Upper lobe of left lung (tissue), 6 donors: ENCODE measurements around the gene NTSR1. TPM values are rescaled to one million over a fixed set of nuclear protein-coding genes. Genes with fewer than 3 reads are reported as not detected.

Source experiments
- ATAC-seq, 2 donors: fragments of 200-7000 bp; cut with Tn5 transposase; one replicate each; pipeline ENCODE4 v1.9.1; 2022; ENCODE audit warnings: mild to moderate bottlenecking in 2 of 2, moderate library complexity in 2 of 2; ENCODE audit not compliant: low FRiP score in 2 of 2
- DNase-seq, 2 donors: peaks; one replicate each; pipeline ENCODE4 v3.0.0-alpha.2; 2019 to 2020
- H3K27ac ChIP-seq, 4 donors: fragments of 200-600 bp; sonication (generic); one replicate each; pipeline ENCODE4 v1.5.1; 2016 to 2019
- H3K27me3 ChIP-seq, 4 donors: fragments of 200-600 bp; sonication (generic); one replicate each; pipeline ENCODE4 v1.5.1; 2017 to 2019
- H3K36me3 ChIP-seq, 4 donors: fragments of 200-600 bp; sonication (generic); one replicate each; pipeline ENCODE4 v1.5.1; 2016 to 2019
- H3K4me1 ChIP-seq, 4 donors: fragments of 200-600 bp; sonication (generic); one replicate each; pipeline ENCODE4 v1.5.1; 2018 to 2019
- H3K4me3 ChIP-seq, 4 donors: fragments of 200-600 bp; sonication (generic); one replicate each; pipeline ENCODE4 v1.5.1; 2017 to 2019; ENCODE audit warnings: mild to moderate bottlenecking in 2 of 4, moderate library complexity in 1 of 4
- H3K9me3 ChIP-seq, 4 donors: fragments of 200-600 bp; sonication (generic); one replicate each; pipeline ENCODE4 v1.5.1; 2018 to 2019
- EP300 ChIP-seq, 4 donors: sonication (generic); formaldehyde crosslinking; IDR thresholded peaks; one replicate each; pipeline ENCODE4 v1.5.1; 2017; ENCODE audit warnings: antibody characterized with exemption in 4 of 4, control low read depth in 2 of 4
- POLR2A ChIP-seq, 4 donors: fragments of 450-650 bp; IDR thresholded peaks; one replicate each; pipeline ENCODE4 v1.5.1; 2016 to 2017; ENCODE audit warnings: antibody characterized with exemption in 4 of 4, mild to moderate bottlenecking in 2 of 4
- POLR2AphosphoS5 ChIP-seq, 2 donors: sonication (generic); formaldehyde crosslinking; IDR thresholded peaks; one replicate each; pipeline ENCODE4 v1.5.1; 2017; ENCODE audit warnings: antibody characterized with exemption in 2 of 2
- WGBS, 2 donors: methylation state at CpG; one replicate each; pipeline ENCODE4 v1.1.5; 2017 to 2018; 5-methylcytosine and 5-hydroxymethylcytosine counted together
- total RNA-seq, 6 donors: library from RNA; depleted of rRNA in 4 of 6; stranded (reverse); fragments of >200 nt in 4 of 6; gene quantifications; one replicate each; pipeline versions ENCODE4 v1.1.0 to v1.2.1, GENCODE V29; 2016 to 2021
- TF ChIP-seq, protein P1 (sequence below), 6 experiments: fragments of 450-650 bp in 4 of 6; fragments of 200-600 bp in 2 of 6; sonication (generic) in 2 of 6; IDR thresholded peaks; one replicate each; pipeline ENCODE4 v1.5.1; 2016 to 2019; ENCODE audit warnings: antibody characterized with exemption in 6 of 6
- donor health status: DM: no; HTN: no; CAD: no; lungs with moderate emphysema.
- donor health status: DM: no; HTN: yes; CAD: no; lungs with severe emphysema.

The NTSR1 gene
- total RNA-seq, 6 donors from 2014 or later, result 0.20 to 1.4 (median 0.26) TPM; not detected in 1

DNA sequence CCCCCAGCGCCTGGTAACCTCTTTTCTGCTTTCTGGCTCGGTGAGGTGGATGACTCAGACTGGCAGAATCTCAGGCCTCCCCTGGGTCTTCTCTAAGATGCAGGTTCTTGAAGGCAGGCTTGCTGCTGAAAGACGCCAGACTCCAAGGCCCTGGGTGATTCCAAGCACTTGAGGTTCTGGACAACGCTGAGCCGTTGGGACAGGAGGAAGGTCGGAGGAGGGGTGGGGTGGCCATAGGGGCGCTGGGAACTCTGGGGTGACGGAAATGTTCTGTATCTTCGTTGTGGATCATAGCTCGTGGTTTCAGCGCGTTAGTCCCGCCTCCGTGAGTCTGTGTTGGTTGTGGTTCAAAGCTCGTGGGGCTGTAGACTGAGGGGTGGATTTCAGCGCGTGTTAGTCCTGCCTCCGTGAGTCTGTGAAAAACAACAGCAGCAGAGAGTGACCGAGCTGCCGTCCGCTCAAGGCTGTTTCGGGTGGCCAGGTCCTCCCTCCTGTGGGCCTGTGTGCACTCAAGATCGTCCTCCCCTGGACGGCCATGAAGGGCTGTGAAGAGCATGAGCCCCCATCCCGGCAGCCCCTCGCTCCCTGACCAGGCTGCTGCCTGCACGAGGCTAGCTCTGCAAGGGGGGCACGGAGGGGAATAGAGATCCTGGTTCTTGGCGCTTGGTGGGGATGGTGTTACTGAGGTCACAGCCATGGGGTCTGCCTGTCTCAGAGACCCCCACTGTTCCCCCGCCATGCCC lies 7.7 kb downstream of the NTSR1 start:
- no peak for TF ChIP-seq EP300 (IDR thresholded peaks at IDR 0.05)
- no peak for TF ChIP-seq POLR2A (IDR thresholded peaks at IDR 0.05)
- TF ChIP-seq, protein P1, sequence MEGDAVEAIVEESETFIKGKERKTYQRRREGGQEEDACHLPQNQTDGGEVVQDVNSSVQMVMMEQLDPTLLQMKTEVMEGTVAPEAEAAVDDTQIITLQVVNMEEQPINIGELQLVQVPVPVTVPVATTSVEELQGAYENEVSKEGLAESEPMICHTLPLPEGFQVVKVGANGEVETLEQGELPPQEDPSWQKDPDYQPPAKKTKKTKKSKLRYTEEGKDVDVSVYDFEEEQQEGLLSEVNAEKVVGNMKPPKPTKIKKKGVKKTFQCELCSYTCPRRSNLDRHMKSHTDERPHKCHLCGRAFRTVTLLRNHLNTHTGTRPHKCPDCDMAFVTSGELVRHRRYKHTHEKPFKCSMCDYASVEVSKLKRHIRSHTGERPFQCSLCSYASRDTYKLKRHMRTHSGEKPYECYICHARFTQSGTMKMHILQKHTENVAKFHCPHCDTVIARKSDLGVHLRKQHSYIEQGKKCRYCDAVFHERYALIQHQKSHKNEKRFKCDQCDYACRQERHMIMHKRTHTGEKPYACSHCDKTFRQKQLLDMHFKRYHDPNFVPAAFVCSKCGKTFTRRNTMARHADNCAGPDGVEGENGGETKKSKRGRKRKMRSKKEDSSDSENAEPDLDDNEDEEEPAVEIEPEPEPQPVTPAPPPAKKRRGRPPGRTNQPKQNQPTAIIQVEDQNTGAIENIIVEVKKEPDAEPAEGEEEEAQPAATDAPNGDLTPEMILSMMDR (IDR thresholded peaks at IDR 0.05), result no peak
- no peak for TF ChIP-seq POLR2AphosphoS5 (IDR thresholded peaks at IDR 0.05)
- Histone ChIP-seq H3K4me3 (no peak overlapping the region), H3K27ac (no peak overlapping the region), H3K27me3 (no peaks in the 10 kb centered on the region), H3K36me3 (no peaks in the 10 kb centered on the region), H3K4me1 (no peaks in the 10 kb centered on the region), H3K9me3 (peaks cover 0 to 11% (median 5%) of the 10 kb centered on the region in 4 donors)
- ATAC-seq (peak in 1 of 2 donors; percentile 34), DNase-seq (peak in 1 of 2 donors; percentile 60)
- WGBS, 2 donors, result 72% methylated on average over 7 to 28 of the region's 30 CpGs

DNA sequence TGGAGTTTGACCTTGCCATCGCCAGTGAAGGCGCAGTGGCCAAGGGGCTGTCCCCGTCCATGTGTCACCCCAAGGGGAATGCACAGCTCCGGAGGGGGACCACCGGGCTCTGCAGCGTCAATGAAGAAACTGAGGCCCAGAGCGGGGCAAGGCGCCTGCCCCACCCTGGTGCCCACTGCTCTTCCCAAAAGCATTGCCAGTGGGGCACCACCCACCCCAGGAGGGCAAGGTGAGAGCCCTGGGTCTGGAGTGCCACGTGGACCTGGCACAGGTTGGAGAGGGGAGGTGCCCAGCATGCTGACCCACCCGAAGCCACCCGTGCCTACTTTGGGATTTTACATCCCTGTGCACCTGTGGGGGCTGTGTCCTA lies 8.3 kb downstream of the NTSR1 start:
- TF ChIP-seq POLR2A (IDR thresholded peaks at IDR 0.05) (no peak), EP300 (IDR thresholded peaks at IDR 0.05) (no peak), POLR2AphosphoS5 (IDR thresholded peaks at IDR 0.05) (no peak)
- TF ChIP-seq, protein P1 (IDR thresholded peaks at IDR 0.05), result no peak
- peak in 1 of 2 donors; percentile 6 for ATAC-seq
- Histone ChIP-seq H3K9me3 (peaks cover 0 to 17% (median 7%) of the 10 kb centered on the region in 4 donors), H3K4me1 (no peaks in the 10 kb centered on the region), H3K27me3 (no peaks in the 10 kb centered on the region), H3K4me3 (no peak overlapping the region), H3K36me3 (no peaks in the 10 kb centered on the region), H3K27ac (no peak overlapping the region)
- 83 to 93% methylated on average over 1 to 11 of the region's 11 CpGs for WGBS, 2 donors
- DNase-seq, result no peak

DNA sequence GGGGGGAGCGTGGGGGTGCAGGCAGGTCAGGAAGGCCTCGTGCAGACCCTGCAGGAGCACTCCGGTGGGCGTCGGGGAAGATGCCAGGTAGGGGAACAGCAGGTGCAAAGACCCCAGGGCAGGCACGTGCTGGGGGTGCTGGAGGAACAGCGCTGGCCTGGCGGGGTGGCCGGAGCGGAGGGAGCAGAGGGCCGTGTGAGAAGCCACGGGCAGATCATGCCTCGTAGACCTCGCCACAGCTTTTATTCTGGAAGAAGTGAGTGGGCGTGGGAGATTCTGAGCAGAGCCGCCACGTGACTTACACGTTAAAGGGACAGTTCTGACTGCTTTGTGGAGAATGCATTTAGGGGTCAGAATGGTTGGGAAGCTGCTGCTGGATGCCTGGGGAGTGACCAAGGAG lies 9.3 kb downstream of the NTSR1 start:
- Histone ChIP-seq H3K27me3 (no peaks in the 10 kb centered on the region), H3K4me1 (no peaks in the 10 kb centered on the region), H3K4me3 (no peak overlapping the region), H3K36me3 (no peaks in the 10 kb centered on the region), H3K27ac (no peak overlapping the region), H3K9me3 (peaks cover 0 to 19% (median 9%) of the 10 kb centered on the region in 4 donors)
- 55 to 65% methylated on average over 18 of the region's 18 CpGs for WGBS, 2 donors
- ATAC-seq (no peak), DNase-seq (peak in 1 of 2 donors; percentile 62)
- TF ChIP-seq, protein P1 (IDR thresholded peaks at IDR 0.05), result no peak
- TF ChIP-seq POLR2AphosphoS5 (IDR thresholded peaks at IDR 0.05) (no peak), POLR2A (IDR thresholded peaks at IDR 0.05) (no peak), EP300 (IDR thresholded peaks at IDR 0.05) (no peak)

DNA sequence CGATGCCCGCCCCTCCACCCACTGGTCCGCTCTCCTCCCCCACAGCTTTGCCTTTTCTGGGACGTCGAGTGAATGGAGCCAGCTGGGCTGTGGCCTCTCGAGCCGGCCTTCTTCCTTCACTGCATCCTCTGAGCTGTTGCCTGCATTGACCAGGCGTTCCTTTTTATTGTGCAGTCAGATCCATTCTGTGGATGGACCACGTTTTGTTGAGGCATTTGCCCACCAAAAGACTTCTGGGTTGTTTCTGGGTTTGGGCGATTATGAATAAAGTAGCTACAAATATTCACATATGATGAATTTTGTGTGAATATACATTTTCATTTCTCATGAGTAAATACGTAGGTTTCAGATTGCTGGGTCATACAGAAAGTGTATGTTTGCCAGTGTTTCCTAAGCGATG lies 9.9 kb downstream of the NTSR1 start:
- no peak overlapping the region for H3K27ac ChIP-seq
- peaks cover 0 to 1% (median 0%) of the 10 kb centered on the region in 4 donors for H3K4me1 ChIP-seq
- H3K27me3 ChIP-seq, result no peaks in the 10 kb centered on the region
- peaks cover 0 to 19% (median 9%) of the 10 kb centered on the region in 4 donors for H3K9me3 ChIP-seq
- H3K36me3 ChIP-seq, result no peaks in the 10 kb centered on the region
- 62 to 63% methylated on average over 12 of the region's 12 CpGs for WGBS, 2 donors
- no peak overlapping the region for H3K4me3 ChIP-seq
- TF ChIP-seq, protein P1 (IDR thresholded peaks at IDR 0.05), result no peak
- TF ChIP-seq EP300 (IDR thresholded peaks at IDR 0.05), result no peak
- no peak for TF ChIP-seq POLR2AphosphoS5 (IDR thresholded peaks at IDR 0.05)
- TF ChIP-seq POLR2A (IDR thresholded peaks at IDR 0.05), result no peak
- DNase-seq (peak in 1 of 2 donors; percentile 14), ATAC-seq (no peak)
